HG02759 (cell line): ENCODE results near the gene CEBPA.
"Not testable (repeated sequence)": the region's sequence is repeated elsewhere in the genome, so short reads cannot be mapped to it uniquely, and the experiment has no call there.

Source experiments
- ATAC-seq: cut with Tn5 transposase; IDR thresholded peaks from one replicate; pipeline ENCODE4 v1.9.1; 2021; ENCODE audit warnings: mild to moderate bottlenecking, moderate library complexity; ENCODE audit not compliant: unreplicated experiment

Gene CEBPA

DNA sequence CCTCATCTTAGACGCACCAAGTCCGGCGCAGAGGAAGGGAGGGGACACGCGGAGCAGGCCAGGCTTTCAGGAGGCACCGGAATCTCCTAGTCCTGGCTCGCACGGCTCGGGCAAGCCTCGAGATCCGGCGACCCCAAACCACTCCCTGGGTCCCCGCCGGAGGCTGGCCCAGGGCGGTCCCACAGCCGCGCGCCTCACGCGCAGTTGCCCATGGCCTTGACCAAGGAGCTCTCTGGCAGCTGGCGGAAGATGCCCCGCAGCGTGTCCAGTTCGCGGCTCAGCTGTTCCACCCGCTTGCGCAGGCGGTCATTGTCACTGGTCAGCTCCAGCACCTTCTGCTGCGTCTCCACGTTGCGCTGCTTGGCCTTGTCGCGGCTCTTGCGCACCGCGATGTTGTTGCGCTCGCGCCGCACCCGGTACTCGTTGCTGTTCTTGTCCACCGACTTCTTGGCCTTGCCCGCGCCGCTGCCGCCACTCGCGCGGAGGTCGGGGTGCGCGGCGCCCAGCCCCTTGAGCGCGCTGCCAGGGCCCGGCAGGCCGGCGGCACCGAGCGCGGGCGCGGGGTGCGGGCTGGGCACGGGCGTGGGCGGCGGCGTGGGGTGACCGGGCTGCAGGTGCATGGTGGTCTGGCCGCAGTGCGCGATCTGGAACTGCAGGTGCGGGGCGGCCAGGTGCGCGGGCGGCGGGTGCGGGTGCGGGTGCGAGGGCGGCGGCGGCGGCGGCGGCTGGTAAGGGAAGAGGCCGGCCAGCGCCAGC lies 1.0 kb downstream of the CEBPA start:
- no peak for ATAC-seq

DNA sequence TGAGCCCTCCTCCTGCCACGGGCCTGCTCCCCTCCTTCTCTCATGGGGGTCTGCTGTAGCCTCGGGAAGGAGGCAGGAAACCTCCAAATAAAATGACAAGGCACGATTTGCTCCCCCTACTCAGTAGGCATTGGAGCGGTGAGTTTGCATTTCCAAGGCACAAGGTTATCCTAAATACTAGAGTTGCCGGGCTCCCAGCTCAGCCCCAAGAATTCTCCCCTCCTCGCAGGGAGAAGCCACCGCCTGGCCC lies 1.5 kb downstream of the CEBPA start:
- ATAC-seq, result no peak

DNA sequence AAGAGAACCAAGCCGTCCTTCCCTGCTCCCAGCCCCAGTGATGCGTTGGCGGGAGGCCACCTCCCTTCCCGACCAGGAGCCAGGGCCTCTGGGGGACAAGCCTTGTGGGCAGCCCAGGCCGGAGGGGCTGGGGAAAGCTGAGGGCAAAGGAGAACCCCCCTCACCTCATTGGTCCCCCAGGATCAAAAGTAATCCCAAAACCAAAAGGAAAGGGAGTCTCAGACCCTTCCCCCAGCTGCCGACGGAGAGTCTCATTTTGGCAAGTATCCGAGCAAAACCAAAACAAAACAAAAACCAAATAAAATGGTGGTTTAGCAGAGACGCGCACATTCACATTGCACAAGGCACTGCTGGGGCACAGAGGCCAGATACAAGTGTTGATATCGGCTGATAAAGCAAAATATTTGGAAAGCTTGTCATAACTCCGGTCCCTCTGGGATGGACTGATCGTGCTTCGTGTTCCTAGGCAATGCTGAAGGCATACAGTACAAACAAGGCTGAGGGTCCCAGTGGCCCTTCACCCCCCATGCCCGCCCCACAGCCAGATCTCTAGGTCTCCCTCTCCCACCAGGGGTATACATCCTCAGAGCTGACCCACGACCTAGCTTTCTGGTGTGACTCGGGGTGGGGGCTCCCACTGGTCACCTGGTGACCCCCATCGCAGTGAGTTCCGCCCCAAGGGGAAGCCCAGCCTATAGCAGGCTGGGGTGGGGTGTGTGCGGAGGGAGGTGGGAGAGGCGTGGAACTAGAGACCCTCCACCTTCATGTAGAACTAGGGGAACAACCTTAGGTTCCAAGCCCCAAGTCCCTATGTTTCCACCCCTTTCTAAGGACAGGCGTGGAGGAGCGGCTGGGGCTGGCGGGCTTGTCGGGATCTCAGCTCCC lies 2.1 kb downstream of the CEBPA start:
- ATAC-seq, result no peak

DNA sequence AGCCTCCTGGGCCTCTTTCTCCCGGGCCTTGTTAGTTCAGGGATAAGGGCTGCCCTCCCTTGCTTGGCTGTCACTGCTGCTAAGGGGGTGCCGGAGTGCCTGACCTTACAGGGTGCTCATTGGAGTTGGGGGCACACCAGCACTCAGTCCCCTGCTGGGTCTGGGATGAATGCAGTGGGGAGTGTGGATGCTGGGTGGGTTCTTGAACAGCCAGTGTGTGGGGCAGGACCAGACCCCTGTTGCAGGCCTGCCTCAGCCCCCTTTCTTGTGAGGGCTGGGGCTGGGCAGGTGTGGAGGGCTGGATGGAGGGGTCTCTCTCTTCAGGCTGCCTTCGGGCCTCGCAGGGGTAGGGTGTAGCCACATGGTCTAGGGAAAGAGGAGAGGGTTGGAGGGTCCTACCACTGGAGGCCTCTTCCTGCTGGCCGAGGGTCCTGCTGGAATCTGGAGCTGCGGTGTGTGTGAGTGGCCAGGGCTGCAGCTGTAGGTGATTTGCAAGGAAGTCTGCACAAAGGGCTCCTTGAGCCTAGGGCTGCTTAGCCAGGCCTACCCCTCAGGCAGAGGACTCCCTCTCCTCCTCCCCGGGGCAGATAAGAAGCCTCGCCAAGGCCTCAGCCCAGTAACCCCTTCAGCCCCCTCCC lies 3.2 kb downstream of the CEBPA start:
- ATAC-seq, result no peak

DNA sequence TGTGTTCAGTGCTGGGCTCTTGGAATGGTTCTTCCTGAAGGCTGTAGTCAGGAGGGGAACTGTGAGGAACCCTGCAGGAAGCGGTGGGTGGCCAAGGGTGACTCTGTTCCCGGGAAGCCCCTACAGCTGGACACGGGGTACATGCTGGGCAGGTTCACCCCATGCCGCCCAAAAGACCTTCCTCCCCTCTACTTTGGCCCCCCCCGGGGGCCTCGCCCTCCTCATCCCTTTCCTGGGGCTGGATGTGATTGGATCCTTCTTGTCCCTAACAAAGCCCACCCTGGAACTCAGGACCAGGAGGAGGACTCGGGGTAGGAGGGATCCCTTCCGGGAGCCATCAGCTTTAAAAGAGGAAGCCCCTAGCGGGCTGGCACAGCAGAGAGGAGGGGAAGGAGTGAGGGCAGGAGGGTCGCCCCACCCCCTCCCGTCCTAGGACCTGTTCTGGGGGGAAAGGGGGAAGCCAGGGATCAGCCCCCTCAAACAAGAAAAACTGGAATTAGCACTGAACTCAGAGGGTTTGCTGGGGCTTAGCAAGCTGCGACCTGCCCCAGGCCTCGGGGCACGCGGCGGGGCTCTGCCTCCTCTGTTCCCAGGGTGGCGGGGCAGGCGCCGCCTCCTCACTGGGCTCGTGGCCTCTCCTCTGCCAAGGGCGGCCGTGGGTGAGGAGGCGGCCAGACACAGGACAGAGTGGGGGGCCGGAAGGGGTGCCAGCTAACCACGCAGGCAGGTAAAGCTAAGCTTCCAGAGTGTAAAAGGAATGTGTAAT lies 4.0 kb downstream of the CEBPA start:
- no peak for ATAC-seq

DNA sequence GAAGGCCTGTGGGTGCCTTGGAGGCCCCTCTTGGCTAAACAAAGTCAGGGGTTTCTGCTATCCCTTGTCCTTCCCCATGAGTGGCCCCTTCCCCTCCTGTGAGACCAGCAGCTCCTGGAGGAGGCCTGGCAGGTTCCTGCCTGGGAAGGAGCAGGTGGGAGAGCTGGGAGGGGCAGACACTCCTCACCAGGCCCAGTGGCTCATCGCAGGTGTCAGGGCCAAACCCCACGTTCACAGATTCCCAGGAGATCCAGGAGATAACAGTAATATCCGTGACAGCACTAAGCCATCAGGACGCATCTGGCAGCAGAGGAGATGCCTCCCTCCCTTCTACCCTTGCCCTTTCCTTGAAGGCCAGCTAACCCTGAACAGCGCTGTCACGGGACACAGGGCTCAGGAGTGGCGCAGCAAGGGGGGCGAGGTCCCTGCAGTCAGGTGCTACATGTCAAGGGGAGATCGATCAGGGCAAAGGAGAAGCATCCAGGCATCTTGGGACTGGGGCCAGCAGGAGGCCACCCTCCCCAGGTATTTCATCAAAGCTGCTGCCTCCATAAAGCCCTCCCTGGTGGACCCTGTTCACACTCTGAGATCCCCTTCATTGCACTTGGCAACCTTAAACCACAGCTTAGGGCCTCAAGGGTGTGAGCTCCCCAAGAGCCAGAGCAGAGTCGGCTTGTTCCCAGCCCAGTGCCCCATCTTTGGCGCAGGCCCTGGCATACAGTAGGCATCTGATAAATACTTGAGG lies 4.8 kb downstream of the CEBPA start:
- no peak for ATAC-seq

DNA sequence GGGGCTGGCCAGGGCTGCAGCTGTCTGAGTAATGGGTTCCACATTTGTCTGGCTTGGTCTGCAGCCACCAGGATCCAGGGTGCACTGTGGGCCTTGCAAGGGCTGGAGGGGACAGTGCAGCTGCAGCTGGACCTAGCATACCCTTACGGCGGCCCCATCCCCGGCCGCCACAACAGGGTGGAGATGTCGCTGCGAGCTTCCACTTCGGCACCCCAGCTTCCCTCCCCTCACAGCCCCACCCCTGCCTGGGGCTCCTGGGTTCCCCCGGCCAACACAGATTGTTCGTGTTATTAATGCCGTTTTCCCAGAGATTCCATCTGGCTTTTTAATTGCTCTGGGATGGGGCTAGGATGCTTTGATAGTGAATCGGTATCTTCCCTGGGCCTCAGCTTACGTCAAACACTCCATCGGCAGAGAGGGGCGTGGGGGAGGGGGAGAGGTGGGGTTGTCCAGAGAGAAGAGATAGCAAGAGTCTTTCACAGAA lies 5.8 kb downstream of the CEBPA start:
- ATAC-seq, result no peak

DNA sequence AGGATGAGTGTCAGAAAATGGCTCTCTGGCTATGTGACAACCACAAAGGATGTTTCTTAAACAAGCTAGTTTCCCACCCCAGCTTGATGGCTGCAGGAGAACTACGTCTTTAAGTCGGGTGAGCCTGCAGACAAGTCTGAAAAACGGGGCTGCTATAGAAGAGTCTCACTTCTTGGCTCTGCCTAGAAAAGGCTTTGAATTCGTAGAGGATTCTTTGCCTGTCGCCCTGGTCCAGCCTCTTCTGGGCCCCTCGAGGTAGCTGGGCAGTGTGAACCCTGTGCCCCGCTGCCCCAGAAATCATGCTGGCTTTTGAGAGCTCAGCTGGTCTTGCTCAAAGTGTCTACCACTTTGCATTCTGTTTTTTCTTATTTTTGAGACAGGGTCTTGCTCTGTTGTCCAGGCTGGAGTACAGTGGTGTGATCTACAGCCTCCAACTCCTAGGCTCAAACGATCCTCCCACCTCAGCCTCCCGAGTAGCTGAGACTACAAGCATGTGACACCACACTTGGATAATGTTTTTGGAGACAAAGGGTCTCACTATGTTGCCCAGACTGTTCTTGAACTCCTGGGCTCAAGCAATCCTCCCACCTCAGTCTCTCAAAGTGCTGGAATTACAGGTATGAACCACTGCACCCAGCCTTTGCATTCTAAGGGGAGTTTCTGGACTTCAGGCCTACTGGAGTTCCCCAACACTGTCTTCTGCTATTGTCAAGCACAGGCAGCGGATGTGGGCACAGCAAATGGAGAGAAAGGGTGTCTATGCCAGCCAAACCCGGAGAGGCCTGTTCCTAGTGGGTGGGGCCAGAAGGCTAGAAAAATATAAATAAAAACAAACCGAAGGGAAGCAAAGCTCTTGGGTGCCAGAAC lies 6.5 kb downstream of the CEBPA start:
- no peak for ATAC-seq

DNA sequence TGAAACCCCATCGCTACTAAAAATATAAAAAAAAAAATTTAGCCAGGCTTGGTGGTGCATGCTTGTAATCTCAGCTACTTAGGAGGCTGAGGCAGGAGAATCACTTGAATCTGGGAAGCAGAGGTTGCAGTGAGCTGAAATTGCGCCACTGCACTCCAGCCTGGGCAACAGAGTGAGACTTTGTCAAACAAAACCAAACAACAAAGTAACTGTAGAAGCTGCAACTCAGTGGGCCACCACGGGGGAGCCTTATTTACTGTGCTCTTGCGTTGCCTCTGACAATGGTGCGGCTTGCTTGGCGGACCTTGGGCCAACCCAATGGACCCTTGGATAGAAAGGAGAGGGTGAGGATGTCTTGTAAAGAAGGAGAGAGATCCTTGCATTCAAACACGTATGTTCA lies 7.3 kb downstream of the CEBPA start:
- ATAC-seq, result not testable (repeated sequence)

DNA sequence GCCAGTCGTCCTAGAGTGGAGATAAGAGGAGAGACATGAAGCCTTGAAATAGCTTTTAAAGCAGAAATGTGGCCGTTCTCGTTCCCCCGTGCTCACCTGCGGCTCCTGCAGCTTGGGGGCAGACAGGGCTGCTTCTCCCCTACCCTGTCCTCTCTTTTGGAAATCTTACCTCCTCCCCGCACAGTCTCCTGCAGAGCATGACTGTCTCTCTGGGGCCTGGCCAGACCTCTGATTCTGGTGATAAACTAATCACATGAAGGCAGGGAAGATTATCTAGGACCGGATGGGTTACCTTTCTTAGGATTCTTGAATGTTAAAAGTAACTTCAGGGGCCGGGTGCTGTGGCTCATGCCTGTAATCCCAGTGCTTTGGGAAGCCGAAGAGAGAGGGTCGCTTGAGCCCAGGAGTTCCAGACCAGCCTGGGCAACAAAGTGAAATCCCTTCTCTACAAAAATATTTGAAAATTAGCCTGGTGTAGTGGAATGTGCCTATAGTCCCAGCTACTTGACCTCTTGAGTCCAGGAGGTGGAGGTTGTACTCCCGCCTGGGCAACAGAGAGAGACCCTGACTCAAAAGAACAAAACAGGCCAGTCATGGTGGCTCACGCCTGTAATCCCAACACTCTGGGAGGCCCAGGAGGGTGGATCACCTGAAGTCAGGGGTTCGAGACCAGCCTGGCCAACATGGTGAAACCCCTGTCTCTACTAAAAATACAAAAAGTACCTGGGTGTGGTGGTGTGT lies 8.1 kb downstream of the CEBPA start:
- no peak for ATAC-seq

DNA sequence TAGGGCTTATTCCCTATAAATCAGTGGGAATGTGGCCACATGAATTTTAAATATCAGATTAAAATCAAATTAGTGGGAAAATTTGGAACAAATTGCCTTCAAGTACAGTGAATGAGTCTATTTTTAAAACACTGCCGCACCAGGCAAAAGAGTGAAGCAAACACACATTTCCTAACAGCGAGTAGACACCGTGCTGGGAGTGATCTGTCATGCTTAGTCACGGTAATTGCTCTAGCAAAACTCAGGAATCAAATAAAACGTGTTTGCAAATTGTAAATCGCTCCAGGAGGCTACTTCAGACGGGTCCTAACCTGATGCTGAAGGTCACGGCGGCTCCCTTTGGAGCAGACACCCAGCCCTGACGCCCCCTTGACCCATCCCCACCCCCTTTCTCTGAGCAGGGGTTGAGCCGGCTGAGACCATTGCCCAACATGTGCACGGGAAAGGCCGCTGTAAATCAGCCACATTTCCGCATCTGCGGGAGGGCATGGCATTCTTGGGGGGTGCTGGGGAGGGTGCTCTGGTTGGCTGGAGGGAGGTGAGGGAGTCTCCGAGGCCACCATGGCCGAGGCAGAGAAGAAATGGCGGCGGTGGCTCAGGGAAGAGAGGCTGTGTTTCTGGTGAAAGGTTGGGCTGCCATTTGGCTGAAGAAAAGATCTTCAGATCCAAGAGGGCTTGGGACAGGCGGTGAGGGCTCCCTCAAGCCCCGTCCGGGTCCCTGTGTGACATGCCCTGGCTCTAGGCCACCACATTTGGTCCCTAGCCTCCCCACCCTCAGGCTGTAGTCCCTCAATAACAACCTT lies 8.9 kb downstream of the CEBPA start:
- no peak for ATAC-seq

DNA sequence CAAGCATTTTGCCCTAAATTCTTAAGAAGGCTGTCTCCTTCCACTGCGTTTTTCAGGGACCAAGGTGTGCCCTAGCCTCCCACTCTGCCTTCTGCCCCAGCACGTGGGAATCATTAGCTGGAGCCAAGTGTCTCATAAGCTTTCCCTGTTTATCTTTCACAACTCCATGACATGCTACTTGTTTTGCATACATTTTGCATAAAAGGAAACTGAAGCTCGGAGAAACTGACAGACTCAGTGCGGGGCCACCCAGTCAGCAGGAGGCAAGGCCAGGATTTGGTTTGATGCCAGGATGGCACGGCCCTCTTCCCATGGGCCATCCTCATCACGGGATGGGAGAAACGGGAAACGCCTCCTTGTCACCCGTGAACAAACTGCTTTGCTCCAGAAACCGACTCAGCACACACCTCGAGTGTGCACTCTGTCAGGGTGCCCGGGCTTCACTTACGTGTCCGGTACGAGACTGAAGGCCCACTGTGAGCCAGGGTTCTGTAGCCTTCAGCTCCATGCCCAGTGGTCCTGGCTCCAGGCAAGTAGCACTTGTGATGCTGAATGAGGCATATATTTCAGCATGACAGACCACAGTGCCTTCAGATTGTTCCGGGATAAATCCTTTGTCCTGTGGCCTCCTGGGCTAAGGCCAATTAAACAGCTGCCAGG lies 9.6 kb downstream of the CEBPA start:
- no peak for ATAC-seq

DNA sequence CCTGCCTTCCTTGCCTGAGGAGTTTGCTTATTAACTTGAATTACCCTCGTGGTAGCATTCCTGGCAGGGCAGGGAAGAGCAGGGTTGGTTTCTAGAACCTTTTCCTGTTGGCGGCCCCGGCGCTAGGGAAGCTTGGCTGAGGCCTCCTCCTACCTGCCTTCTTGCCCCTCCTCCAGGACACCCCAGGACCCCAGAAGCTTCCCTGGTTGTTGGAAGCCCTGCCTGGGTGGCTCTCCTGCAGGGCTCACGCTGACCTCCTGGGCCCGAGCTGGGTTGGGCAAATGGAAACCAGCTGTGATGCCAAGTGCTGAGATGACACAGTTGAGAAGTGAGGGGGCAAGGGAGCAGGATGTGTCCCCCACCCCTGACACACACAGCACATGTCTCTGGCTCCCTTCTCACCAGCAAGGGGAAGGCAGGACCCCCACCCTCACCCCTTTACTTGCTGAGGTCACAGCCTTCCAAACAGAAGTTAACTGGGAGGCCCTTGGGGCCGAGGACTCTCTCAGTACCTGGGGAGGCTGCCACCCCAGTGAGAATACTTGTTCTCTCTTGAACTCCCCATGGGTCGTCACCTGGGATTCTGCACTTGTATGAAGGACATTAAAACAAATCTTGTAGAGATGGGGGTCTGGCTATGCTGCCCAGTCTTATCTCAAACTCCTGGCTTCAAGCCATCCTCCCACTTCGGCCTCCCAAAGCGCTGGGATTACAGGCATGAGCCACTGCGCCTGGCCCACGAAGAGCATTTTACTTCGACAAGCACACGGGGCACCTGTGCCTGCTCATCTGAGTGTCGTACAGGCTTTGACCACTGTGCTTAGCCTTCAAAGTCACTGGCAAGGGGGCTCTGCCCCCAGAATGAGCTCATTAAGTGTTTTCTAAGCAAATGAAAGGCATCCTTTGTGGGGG lies 10.5 kb downstream of the CEBPA start:
- no peak for ATAC-seq

DNA sequence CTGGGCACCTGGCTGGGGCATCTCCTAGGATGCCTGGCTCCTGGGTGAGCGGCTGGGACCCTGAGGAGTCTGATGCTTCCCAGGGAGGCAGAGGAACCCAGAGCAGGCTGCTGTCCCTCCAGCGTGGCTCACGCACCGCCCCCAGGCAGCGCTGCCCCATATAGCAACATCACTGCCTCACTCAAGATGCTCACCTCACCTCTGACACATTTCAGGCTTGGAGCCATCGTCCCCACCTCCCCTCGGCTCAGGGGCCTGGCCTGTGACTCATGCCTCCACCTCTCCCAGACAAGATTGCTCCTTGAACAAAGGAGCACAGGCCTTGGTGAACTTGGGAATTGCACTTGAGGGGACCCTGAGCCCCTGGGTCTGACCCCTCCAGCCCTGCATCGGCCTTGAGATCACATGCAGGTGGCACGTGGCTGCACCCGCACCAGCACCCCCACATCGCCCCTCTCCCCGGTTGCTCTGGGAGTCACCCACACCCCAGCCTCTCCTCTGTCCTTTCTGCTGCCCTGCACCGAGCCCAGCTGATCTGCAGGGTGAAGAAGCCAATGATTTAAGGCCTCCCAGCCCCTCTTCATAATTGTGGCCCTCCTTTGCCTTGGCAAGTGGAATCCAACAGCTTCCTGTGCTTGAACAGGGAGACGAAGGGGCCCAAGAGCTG lies 11.2 kb downstream of the CEBPA start:
- no peak for ATAC-seq

DNA sequence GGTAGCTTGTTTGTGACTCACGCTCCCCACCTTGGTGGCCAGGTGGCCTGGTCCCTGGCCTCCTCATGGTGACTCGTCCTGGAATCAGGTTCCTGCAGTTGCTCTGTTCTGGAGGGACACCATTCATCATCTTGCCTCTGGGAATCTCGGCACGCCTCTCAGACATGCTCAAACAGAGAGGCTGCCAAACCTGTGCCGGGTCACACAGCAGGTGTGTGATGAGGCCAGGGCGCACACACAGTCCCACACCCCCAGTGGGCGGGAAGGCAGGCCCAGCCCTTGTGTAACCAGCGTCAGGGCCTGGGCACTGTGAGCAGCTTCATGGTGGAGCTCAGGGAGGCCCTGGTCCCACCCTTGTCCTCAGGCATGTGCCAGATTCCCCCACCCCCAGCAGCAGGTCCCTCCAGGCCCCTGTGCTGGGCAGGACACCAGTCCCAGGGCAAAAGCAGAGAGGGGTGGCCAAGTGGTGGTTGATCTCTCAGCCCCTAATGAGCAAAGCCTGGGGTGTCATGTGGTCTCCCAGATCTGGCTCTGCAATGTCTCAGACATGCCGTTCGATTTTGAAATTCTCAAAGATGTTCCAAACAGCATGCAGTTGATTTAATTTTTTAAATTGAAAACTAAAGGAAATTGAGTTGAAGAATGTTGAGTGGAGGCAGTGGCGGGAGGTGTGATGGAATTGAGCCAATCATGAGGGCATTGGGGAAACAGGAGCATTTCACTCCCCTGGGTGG lies 12.1 kb downstream of the CEBPA start:
- no peak for ATAC-seq
